Measurements from ENCODE around the gene ABHD16A. TPM values are rescaled to one million over a fixed set of nuclear protein-coding genes. Genes with fewer than 3 reads are reported as not detected.
A peak's percentile ranks its signal among the peaks of the same experiment; 100 is the strongest.

ABHD16A gene
- total and polyA plus RNA-seq, 10 donors = 30.2 to 80.7 (median 64.2) TPM

DNA sequence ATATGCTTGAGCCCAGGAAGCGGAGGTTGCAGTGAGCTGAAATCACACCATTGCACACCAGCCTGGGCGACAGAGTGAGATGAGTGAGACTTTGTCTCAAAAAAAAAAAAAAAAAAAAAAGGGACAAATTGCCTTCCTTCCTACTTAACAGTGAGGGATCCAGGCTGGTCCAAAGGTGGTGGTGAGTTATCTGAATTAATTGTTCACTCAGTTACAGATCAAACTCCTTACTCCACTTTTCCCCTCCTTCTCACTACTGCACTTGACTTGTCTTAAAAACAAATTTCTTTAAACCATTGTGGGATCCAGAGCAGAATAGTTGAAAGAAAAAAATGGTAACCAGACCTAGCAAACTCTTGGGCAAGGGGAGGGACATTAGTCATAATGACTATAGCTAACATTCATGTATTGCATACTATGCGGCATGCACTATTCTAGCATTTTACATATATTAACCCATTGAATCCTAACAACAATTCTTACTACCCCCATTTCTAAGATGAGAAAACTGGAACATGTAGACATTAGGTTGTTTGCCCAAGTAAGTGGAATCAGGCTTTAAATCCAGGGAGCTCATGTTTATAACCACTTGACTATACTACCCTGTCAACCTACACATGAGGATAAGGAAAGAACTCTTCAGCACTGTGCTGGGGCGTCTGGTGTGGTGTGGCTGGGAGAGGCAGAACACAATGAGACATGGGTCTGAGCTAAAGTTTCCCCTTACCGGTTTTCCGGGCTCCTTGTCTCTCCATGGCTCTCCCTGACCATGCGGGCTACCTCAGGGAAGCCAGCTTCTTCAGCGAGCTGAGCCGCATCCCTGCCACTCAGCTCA, 39.8 kb downstream of the ABHD16A start:
- peaks cover 0 to 53% (median 30%) of the 10 kb centered on the region in 6 donors for H3K36me3 ChIP-seq
- H3K27ac ChIP-seq = peak overlapping the region in 7 of 8 donors; percentile 96 to 99 (median 98)
- intact Hi-C loops (cut with DNase I; ENCODE audit: low total_unique reads) = no loop called here
- DNase-seq = no peak
- H3K9me3 ChIP-seq = no peaks in the 10 kb centered on the region
- WGBS, 5 donors = 64 to 78% (median 74%) methylated on average over 9 of the region's 9 CpGs
- no peaks in the 10 kb centered on the region for H3K27me3 ChIP-seq (replicated peaks in 1 of 7)
- TF ChIP-seq POLR2A (IDR thresholded peaks at IDR 0.05) = no peak
- no peak for TF ChIP-seq POLR2AphosphoS5 (IDR thresholded peaks at IDR 0.05)
- TF ChIP-seq, protein P1, sequence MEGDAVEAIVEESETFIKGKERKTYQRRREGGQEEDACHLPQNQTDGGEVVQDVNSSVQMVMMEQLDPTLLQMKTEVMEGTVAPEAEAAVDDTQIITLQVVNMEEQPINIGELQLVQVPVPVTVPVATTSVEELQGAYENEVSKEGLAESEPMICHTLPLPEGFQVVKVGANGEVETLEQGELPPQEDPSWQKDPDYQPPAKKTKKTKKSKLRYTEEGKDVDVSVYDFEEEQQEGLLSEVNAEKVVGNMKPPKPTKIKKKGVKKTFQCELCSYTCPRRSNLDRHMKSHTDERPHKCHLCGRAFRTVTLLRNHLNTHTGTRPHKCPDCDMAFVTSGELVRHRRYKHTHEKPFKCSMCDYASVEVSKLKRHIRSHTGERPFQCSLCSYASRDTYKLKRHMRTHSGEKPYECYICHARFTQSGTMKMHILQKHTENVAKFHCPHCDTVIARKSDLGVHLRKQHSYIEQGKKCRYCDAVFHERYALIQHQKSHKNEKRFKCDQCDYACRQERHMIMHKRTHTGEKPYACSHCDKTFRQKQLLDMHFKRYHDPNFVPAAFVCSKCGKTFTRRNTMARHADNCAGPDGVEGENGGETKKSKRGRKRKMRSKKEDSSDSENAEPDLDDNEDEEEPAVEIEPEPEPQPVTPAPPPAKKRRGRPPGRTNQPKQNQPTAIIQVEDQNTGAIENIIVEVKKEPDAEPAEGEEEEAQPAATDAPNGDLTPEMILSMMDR (IDR thresholded peaks at IDR 0.05 in 8 of 11, conservative IDR thresholded peaks at IDR 0.05 in 3 of 11) = no peak
- peaks cover 46 to 85% (median 76%) of the 10 kb centered on the region in 6 donors for H3K4me1 ChIP-seq
- H3K4me3 ChIP-seq = peak overlapping the region; percentile 75 to 85 (median 78)

DNA sequence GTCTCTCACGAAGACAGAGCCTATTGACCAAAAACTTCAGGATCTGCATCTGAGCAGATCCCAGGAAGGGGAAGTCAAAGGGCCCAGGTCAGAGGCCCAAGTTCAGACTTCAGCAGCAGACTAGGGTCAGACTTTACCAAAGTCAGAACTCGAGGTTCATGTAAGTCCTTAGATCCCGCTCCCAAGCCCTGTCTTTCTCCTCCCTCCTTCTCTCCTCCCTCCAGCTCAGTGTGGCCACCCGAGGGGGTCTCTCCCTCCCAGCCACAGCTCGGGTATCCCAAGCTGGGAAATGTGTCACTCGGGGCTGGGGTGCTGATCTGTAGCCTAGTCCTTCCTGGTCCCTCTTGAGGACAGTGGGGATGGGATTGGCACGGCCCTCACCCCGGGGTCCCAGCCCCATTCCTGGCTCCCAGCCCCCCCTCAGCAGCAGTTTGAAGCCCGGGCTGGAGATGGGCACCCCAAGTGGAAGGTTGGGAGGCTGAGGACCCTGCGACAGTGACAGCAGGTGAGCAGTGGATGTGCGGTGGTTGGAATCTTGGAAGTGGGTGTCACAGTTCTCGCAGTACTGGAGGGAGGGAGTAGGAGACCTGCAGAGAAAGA, 40.9 kb downstream of the ABHD16A start:
- Histone ChIP-seq H3K27ac (peak overlapping the region in 4 of 8 donors; percentile 95 to 98 (median 96)), H3K4me3 (no peak overlapping the region), H3K9me3 (no peaks in the 10 kb centered on the region), H3K36me3 (peaks cover 0 to 53% (median 23%) of the 10 kb centered on the region in 6 donors), H3K4me1 (peaks cover 54 to 85% (median 76%) of the 10 kb centered on the region in 6 donors), H3K27me3 (replicated peaks in 1 of 7) (no peaks in the 10 kb centered on the region)
- no peak for DNase-seq
- intact Hi-C loops (cut with DNase I; ENCODE audit: low total_unique reads) = no loop called here
- WGBS, 5 donors = 83 to 93% (median 89%) methylated on average over 10 to 12 of the region's 12 CpGs
- TF ChIP-seq POLR2A (IDR thresholded peaks at IDR 0.05) = no peak
- peak in 1 of 3 donors; percentile 23 for TF ChIP-seq POLR2AphosphoS5 (IDR thresholded peaks at IDR 0.05)

DNA sequence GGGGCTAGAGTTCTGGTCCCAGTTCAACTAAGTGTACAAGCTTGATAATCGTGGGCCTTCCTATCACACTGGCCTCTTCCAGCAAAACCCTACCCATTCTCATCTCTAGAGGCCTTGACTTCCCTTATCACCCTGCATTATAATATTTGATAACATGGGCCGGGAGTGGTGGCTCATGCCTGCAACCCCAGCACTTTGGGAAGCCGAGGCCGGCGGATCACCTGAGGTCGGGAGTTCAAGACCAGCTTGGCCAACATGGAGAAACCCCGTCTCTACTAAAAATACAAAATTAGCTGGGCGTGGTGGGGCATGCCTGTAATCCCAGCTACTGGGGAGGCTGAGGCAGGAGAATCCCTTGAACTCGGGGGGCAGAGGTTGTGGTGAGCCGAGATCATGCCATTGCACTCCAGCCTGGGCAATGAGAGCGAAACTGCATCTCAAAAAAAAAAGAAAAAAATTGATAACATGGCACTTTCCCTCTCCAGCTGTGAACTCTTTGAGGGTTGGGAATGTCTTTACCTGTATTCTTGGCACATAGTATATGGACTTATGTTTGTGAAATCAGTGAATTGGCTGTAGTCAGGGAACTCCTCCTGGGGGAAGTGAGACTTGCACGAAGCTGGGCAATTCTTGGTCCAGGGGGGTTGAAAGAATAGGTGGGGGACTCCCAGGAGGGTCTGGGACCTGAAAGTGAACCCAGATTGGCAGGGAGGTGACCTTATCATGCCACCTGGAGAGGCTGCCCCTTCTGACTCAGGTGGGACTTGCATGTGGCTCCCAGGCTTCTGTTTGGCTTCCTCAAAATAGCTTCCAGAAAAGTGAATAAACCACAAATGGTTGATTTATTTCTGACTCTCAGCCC, 41.6 kb downstream of the ABHD16A start:
- 74 to 88% (median 81%) methylated on average over 12 of the region's 12 CpGs for WGBS, 5 donors
- H3K27ac ChIP-seq = peak overlapping the region in 7 of 8 donors; percentile 83 to 98 (median 95)
- H3K4me1 ChIP-seq = peaks cover 48 to 85% (median 76%) of the 10 kb centered on the region in 6 donors
- DNase-seq = no peak
- no peaks in the 10 kb centered on the region for H3K9me3 ChIP-seq
- TF ChIP-seq POLR2AphosphoS5 (IDR thresholded peaks at IDR 0.05) = peak in 1 of 3 donors; percentile 3
- TF ChIP-seq POLR2A (IDR thresholded peaks at IDR 0.05) = no peak
- TF ChIP-seq, protein P1 (IDR thresholded peaks at IDR 0.05 in 8 of 11, conservative IDR thresholded peaks at IDR 0.05 in 3 of 11) = no peak
- H3K4me3 ChIP-seq = peak overlapping the region in 5 of 8 donors; percentile 65 to 96 (median 78)
- intact Hi-C loops (cut with DNase I; ENCODE audit: low total_unique reads) = no loop called here
- peaks cover 0 to 55% (median 26%) of the 10 kb centered on the region in 6 donors for H3K36me3 ChIP-seq
- no peaks in the 10 kb centered on the region for H3K27me3 ChIP-seq (replicated peaks in 1 of 7)
